K562 (cell line): Measurements from ENCODE around the gene ALS2CL. TPM values are rescaled to one million over a fixed set of nuclear protein-coding genes. Genes with fewer than 3 reads are reported as not detected.
A peak's percentile ranks its signal among the peaks of the same experiment; 100 is the strongest.

ENCODE experiments used
- ATAC-seq: fragments of 200-7000 bp; cut with Tn5 transposase; 3 replicates; pipeline ENCODE4 v1.9.1; 2020; ENCODE audit warnings: moderate library complexity
- BruUV-seq: library from RNA; stranded (reverse); fragments of 400-500 nt; replicated peaks from 2 replicates; lab custom pipeline; 2021; lab: Mats Ljungman, UMichigan
- CTCF ChIA-PET: fragments of 300-600 bp; formaldehyde crosslinking; extraction: SDS; loops from one replicate; lab custom pipeline; 2021; ENCODE audit warnings: low intra/inter-chr PET ratio; lab: Yijun Ruan, JAX
- POLR2A ChIA-PET: fragments of 300-600, 350-650 bp; sonication (Branson Sonifier 250); formaldehyde crosslinking; extraction: SDS; loops from one replicate; lab custom pipeline; 2021; ENCODE audit warnings: antibody characterized with exemption, inconsistent platforms; lab: Yijun Ruan, JAX
- DNase-seq, 4 experiments: peaks; one replicate each; pipeline versions ENCODE4 v3.0.0 to v3.0.0-alpha.2; 2011 to 2018; ENCODE audit warnings: low spot score in 3 of 4, mixed read lengths in 3 of 4; ENCODE audit errors: extremely low read depth in 1 of 4
- FAIRE-seq: peaks from 2 replicates; lab custom pipeline; 2011; peaks lifted over from hg19 to GRCh38; lab: Jason Lieb, UNC
- H2AFZ ChIP-seq: 2 replicates; pipeline ENCODE4 v1.6.0; 2011; ENCODE audit warnings: low read depth, low read length, control low read depth, inconsistent platforms
- H3K27ac ChIP-seq: fragments of 200-600 bp; 3 replicates; pipeline ENCODE4 v1.8.0; 2011; ENCODE audit warnings: low read depth, mild to moderate bottlenecking, control low read depth, inconsistent platforms, low read length, moderate library complexity, mixed read lengths; ENCODE audit errors: extremely low read depth
- H3K27me3 ChIP-seq, 2 experiments: fragments of 300-600 bp in 1 of 2; 2 replicates in 1 of 2; 3 replicates in 1 of 2; pipeline versions ENCODE4 v1.6.0 to v1.8.0; 2011; ENCODE audit warnings: inconsistent platforms in 2 of 2, low read length in 2 of 2, mild to moderate bottlenecking in 1 of 2, mixed read lengths in 1 of 2, moderate library complexity in 1 of 2; ENCODE audit not compliant: control insufficient read depth in 2 of 2, insufficient read depth in 2 of 2
- H3K36me3 ChIP-seq: fragments of 300-600 bp; 3 replicates; pipeline ENCODE4 v1.8.0; 2011; ENCODE audit warnings: mild to moderate bottlenecking, low read length, inconsistent platforms; ENCODE audit not compliant: control insufficient read depth, insufficient read depth
- H3K4me1 ChIP-seq, 2 experiments: fragments of 200-600 bp in 1 of 2; replicated peaks in 1 of 2; 2 replicates in 1 of 2; 3 replicates in 1 of 2; pipeline versions ENCODE4 v1.5.1 to v1.8.0; 2011; ENCODE audit warnings: inconsistent platforms in 2 of 2, low read length in 2 of 2, mild to moderate bottlenecking in 1 of 2, mixed read lengths in 1 of 2, moderate library complexity in 1 of 2; ENCODE audit not compliant: control insufficient read depth in 2 of 2, insufficient read depth in 2 of 2
- H3K4me2 ChIP-seq: 2 replicates; pipeline ENCODE4 v1.6.1; 2011; ENCODE audit warnings: low read length, control low read depth, inconsistent platforms, mixed read lengths; ENCODE audit not compliant: insufficient read depth
- H3K4me3 ChIP-seq: fragments of 200-600 bp; sonication (generic), shearing (Covaris generic); 2 replicates; pipeline ENCODE4 v1.5.1; 2016; ENCODE audit warnings: control low read depth, inconsistent platforms
- H3K79me2 ChIP-seq: fragments of 200-600 bp; 3 replicates; pipeline ENCODE4 v1.8.0; 2011; ENCODE audit warnings: low read length, inconsistent platforms; ENCODE audit not compliant: control insufficient read depth, insufficient read depth
- H3K9ac ChIP-seq, 2 experiments: 2 replicates each; pipeline versions ENCODE4 v1.6.0 to v1.6.1; 2011; ENCODE audit warnings: low read depth in 2 of 2, low read length in 2 of 2, control low read depth in 1 of 2, inconsistent platforms in 1 of 2, mild to moderate bottlenecking in 1 of 2, mixed read lengths in 1 of 2; ENCODE audit not compliant: insufficient read depth in 1 of 2
- H3K9me1 ChIP-seq: one replicate; pipeline ENCODE4 v1.6.0; 2011; ENCODE audit warnings: inconsistent platforms, mild to moderate bottlenecking, low read length, moderate library complexity; ENCODE audit not compliant: control insufficient read depth, insufficient read depth
- H3K9me3 ChIP-seq: replicated peaks from 2 replicates; pipeline ENCODE4 v1.5.1; 2011; ENCODE audit warnings: low read depth, low read length, inconsistent platforms; ENCODE audit not compliant: control insufficient read depth, insufficient read depth
- H4K20me1 ChIP-seq: replicated peaks from 2 replicates; pipeline ENCODE4 v1.6.1; 2011; ENCODE audit warnings: low read length, inconsistent platforms, mixed read lengths; ENCODE audit not compliant: control insufficient read depth, insufficient read depth
- ATF7 ChIP-seq: fragments of 450-650 bp; IDR thresholded peaks from 2 replicates; pipeline ENCODE4 v1.7.1; 2014; ENCODE audit warnings: mild to moderate bottlenecking, moderate library complexity
- BHLHE40 ChIP-seq: IDR thresholded peaks from 2 replicates; pipeline ENCODE4 v1.6.1; 2011; ENCODE audit warnings: low read length, improper control_type of control experiment
- CHD4 ChIP-seq: fragments of 200-600 bp; sonication (generic); IDR thresholded peaks from 3 replicates; pipeline ENCODE4 v1.6.1; 2012; ENCODE audit warnings: low read depth, mild to moderate bottlenecking, mixed read lengths, low read length, inconsistent platforms; ENCODE audit not compliant: insufficient read depth, insufficient replicate concordance, poor library complexity, severe bottlenecking
- CREB3L1 ChIP-seq: fragments of 450-650 bp; IDR thresholded peaks from 2 replicates; pipeline ENCODE4 v1.6.1; 2014; ENCODE audit warnings: low read depth, mild to moderate bottlenecking, moderate library complexity, borderline replicate concordance
- DMBX1 ChIP-seq: fragments of 250-450 bp; sonication (Bioruptor Pico); IDR thresholded peaks from 2 replicates; pipeline ENCODE4 v1.8.0; 2022; ENCODE audit warnings: inconsistent platforms, mild to moderate bottlenecking, moderate library complexity, borderline replicate concordance
- GATAD2B ChIP-seq: fragments of 450-650 bp; IDR thresholded peaks from 2 replicates; pipeline ENCODE4 v1.6.1; 2017; ENCODE audit warnings: mild to moderate bottlenecking, borderline replicate concordance
- HNRNPL ChIP-seq: fragments of 200-400 bp; formaldehyde crosslinking; IDR thresholded peaks from 2 replicates; pipeline ENCODE4 v1.6.1; 2017; ENCODE audit warnings: low read depth, mild to moderate bottlenecking, low read length
- HNRNPUL1 ChIP-seq: fragments of 200-400 bp; formaldehyde crosslinking; IDR thresholded peaks from 2 replicates; pipeline ENCODE4 v1.6.1; 2017; ENCODE audit warnings: low read length
- NFE2L1 ChIP-seq: fragments of 450-650 bp; IDR thresholded peaks from 2 replicates; pipeline ENCODE4 v1.6.1; 2016; ENCODE audit warnings: missing genetic modification characterization, low read depth, mild to moderate bottlenecking, missing compliant biosample characterization, moderate library complexity, borderline replicate concordance
- PTBP1 ChIP-seq: fragments of 200-400 bp; formaldehyde crosslinking; IDR thresholded peaks from 2 replicates; pipeline ENCODE4 v1.6.1; 2017; ENCODE audit warnings: low read depth, low read length
- RBM15 ChIP-seq: fragments of 200-400 bp; formaldehyde crosslinking; IDR thresholded peaks from 2 replicates; pipeline ENCODE4 v1.6.1; 2018; ENCODE audit warnings: mild to moderate bottlenecking, low read length, moderate library complexity; ENCODE audit not compliant: insufficient read depth
- TAF15 ChIP-seq: fragments of 200-400 bp; formaldehyde crosslinking; IDR thresholded peaks from 2 replicates; pipeline ENCODE4 v1.6.1; 2017; ENCODE audit warnings: mild to moderate bottlenecking, low read depth, low read length, moderate library complexity
- TCF7 ChIP-seq: sonication (generic); IDR thresholded peaks from 2 replicates; pipeline ENCODE4 v1.6.1; 2016; ENCODE audit warnings: antibody characterized with exemption, borderline replicate concordance
- THRAP3 ChIP-seq: fragments of 450-650 bp; IDR thresholded peaks from 2 replicates; pipeline ENCODE4 v1.6.1; 2016; ENCODE audit warnings: mild to moderate bottlenecking, inconsistent platforms, borderline replicate concordance
- YY1 ChIP-seq, 3 experiments: IDR thresholded peaks; 2 replicates each; pipeline ENCODE4 v1.6.1; 2011; ENCODE audit warnings: low read length in 2 of 3, mild to moderate bottlenecking in 2 of 3, moderate library complexity in 2 of 3, borderline replicate concordance in 1 of 3, control low read depth in 1 of 3, low read depth in 1 of 3; ENCODE audit not compliant: insufficient read depth in 3 of 3, insufficient replicate concordance in 2 of 3, control insufficient read depth in 1 of 3, insufficient read length in 1 of 3; ENCODE audit errors: extremely low read depth in 1 of 3
- ZBTB9 ChIP-seq: fragments of 450-650 bp; formaldehyde crosslinking; IDR thresholded peaks from 2 replicates; pipeline ENCODE4 v1.4.0; 2020; ENCODE audit warnings: mild to moderate bottlenecking, moderate library complexity
- ZNF408 ChIP-seq: fragments of 250-450 bp; sonication (Bioruptor Pico); IDR thresholded peaks from 2 replicates; pipeline ENCODE4 v1.4.0; 2020; ENCODE audit warnings: low read depth, mild to moderate bottlenecking, moderate library complexity
- WGBS: fragments of 100-300 bp; shearing (Covaris generic); methylation state at CpG from one replicate; pipeline ENCODE4 v1.1.6; 2016; ENCODE audit warnings: low coverage, mixed read lengths; ENCODE audit not compliant: insufficient coverage; ENCODE audit errors: missing lambda C conversion rate; 5-methylcytosine and 5-hydroxymethylcytosine counted together
- in situ Hi-C: fragments of 300-500 bp; cut with MboI; formaldehyde crosslinking; loops from 4 replicates; pipeline ENCODE4 v1.15.0; 2018; ENCODE audit warnings: inconsistent platforms, mixed read lengths
- intact Hi-C: fragments of 100-400 bp; cut with micrococcal nuclease; formaldehyde crosslinking; loops from 2 replicates; pipeline ENCODE4 v1.14.2; 2022
- polyA plus RNA-seq, 8 experiments: library from polyadenylated mRNA; depleted of rRNA in 4 of 8; stranded (reverse) in 5 of 8; unstranded in 3 of 8; fragments of >200 nt; fragmentation: Nextera tagmentation in 2 of 8; fragmentation: Illumina TruSeq in 1 of 8; extraction: Ambion mirVana in 2 of 8; extraction: Trizol in 1 of 8; gene quantifications; 2 replicates each; pipeline versions ENCODE4 v1.2.1 to v1.2.3, GENCODE V29; 2011 to 2014; ENCODE audit warnings: inconsistent platforms in 1 of 8, missing spikeins in 1 of 8
- total RNA-seq, 7 experiments: library from RNA; depleted of rRNA in 6 of 7; stranded (reverse); fragments of >200 nt in 6 of 7; fragmentation: Illumina TruSeq in 2 of 7; extraction: Trizol in 2 of 7; gene quantifications; 2 replicates each; pipeline versions ENCODE4 v1.2.1 to v1.2.3, GENCODE V29; 2011 to 2021; ENCODE audit warnings: low replicate concordance in 1 of 7

The ALS2CL gene
- total and polyA plus RNA-seq, 9 of the 15 experiments (the other 6 are each of a cell fraction or from before 2014, with no cell fraction given), result 0.03 to 0.13 (median 0.05) TPM; not detected in 3

GRCh38 chr3:46681856-46682540 is 11.5 kb downstream of the ALS2CL start (continued):
- TF ChIP-seq CHD4, result no peak
- no peak for TF ChIP-seq HNRNPUL1
- TF ChIP-seq THRAP3, result no peak
- TF ChIP-seq YY1 (IDR thresholded peaks at IDR 0.05; ENCODE audit: borderline replicate concordance in 1 of 3, control insufficient read depth in 1 of 3, extremely low read depth in 1 of 3, insufficient read depth in 3 of 3, insufficient read length in 1 of 3, insufficient replicate concordance in 2 of 3, low read depth in 1 of 3, low read length in 2 of 3), result no peak
- no peak for TF ChIP-seq NFE2L1 (tag)
- TF ChIP-seq RBM15, result no peak
- TF ChIP-seq DMBX1 (CRISPR knock-in tag), result no peak
- no peak for TF ChIP-seq TCF7

GRCh38 chr3:46681387-46681786 is 12.1 kb downstream of the ALS2CL start:
- TF ChIP-seq ATF7 (no peak), HNRNPL (no peak), TAF15 (no peak), BHLHE40 (no peak), GATAD2B (no peak), ZBTB9 (CRISPR knock-in tag) (no peak), CREB3L1 (no peak), ZNF408 (no peak), PTBP1 (no peak)
- TF ChIP-seq, all 486 proteins: peak for 0

More at GRCh38 chr3:46681387-46681786, 12.1 kb downstream of the ALS2CL start:
- CTCF ChIA-PET, result no interaction called here
- WGBS, result 4% methylated on average over 10 of the region's 10 CpGs
- ATAC-seq (no peak), FAIRE-seq (no peak), DNase-seq (no peak)
- Histone ChIP-seq H3K9ac (peak overlapping the region in 1 of 2 experiments; percentile 19; a peak in 1 of 4 replicates), H3K4me3 (no peak overlapping the region), H3K27ac (no peak overlapping the region), H3K4me2 (no peak overlapping the region), H3K4me1 (peaks cover 0 to 6% of the 10 kb centered on the region in 2 experiments; a peak in 2 of 5 replicates), H3K9me3 (no peaks in the 10 kb centered on the region), H3K79me2 (no peaks in the 10 kb centered on the region), H3K36me3 (no peaks in the 10 kb centered on the region), H2AFZ (no peak overlapping the region), H3K9me1 (peaks cover 5% of the 10 kb centered on the region), H3K27me3 (peaks cover 30 to 92% of the 10 kb centered on the region in 2 experiments; a peak in 4 of 5 replicates), H4K20me1 (peaks cover 19% of the 10 kb centered on the region; the same call in 1 of the 2 replicates)
- no TSS peak for BruUV-seq
- in situ Hi-C loops (no loop called here), intact Hi-C loops (no loop called here)
- POLR2A ChIA-PET, result interaction anchor here (1.1 kb wide), 1 partner anchor 21 kb away, joined by 3 read pairs; no protein-coding TSS in a partner anchor
